ENCODE measurements around the gene SNRPN.
A peak's percentile ranks its signal among the peaks of the same experiment; 100 is the strongest.
"Not testable (repeated sequence)": the region's sequence is repeated elsewhere in the genome, so short reads cannot be mapped to it uniquely, and the experiment has no call there.

SNRPN gene

DNA sequence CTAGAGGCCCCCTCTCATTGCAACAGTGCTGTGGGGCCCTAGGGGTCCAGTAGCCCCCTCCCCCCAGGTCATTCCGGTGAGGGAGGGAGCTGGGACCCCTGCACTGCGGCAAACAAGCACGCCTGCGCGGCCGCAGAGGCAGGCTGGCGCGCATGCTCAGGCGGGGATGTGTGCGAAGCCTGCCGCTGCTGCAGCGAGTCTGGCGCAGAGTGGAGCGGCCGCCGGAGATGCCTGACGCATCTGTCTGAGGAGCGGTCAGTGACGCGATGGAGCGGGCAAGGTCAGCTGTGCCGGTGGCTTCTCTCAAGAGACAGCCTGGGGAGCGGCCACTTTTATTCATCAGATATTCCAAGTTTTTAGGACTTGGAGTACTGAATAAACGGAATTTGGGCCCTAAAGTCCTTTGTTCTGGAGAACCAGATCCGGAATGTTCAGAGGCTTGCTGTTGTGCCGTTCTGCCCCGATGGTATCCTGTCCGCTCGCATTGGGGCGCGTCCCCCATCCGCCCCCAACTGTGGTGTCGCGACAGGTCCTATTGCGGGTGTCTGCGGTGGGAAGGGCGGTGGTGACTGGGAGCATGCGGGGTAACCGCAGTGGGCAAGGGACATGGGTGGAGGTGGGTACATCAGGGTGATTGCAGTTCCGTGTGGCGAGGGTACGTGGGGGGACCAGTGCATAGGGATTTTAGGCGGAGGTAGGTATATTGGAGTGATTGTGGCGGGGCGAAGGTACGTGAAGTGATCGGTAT is at the start of gene SNRPN, which contains the start of gene SNURF:
TSS of gene SNRPN (plus strand) at position 205 of the 748 bp plus-strand sequence. CDS start 19,467 bp downstream, outside the sequence.
TSS of gene SNURF (plus strand) at position 205 of the 748 bp plus-strand sequence. CDS start at position 267, 62 bp downstream.
- DNase-seq (ENCODE audit: low read depth in 3 of 3, low spot score in 1 of 3) = peak in 2 of 3 donors; percentile 36 to 45

DNA sequence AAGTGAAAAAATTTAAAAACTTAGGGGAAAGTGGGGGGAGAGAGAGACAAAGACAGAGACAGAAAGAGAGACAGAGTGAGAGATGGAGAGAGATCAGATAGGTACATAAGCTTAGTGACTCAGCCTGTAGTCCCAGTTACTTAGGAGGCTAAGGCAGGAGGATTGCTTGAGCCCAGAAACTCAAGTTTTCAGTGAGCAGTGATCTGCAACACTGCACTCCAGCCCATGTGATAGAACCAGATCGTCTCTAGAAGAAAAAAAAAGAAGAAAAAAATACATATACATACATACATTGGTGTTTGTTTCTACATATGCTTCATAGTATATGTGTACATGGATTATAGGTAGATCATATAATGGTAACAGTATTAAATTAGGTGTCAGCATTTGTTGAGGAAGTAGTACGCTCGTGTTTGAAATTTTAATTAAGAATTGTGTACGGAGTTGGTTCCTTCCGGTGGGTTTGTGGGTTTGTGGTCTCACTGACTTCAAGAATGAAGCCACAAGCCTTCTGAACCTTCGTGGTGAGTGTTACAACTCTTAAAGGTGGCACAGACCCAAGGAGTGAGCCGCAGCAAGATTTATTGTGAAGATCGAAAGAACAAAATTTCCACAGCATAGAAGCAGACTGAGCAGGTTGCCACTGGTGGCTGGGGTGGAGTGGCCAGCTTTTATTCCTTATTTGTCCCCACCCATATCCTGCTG is 38.3 kb upstream of the SNRPN start:
- no peak for DNase-seq (ENCODE audit: low read depth in 3 of 3, low spot score in 1 of 3)

DNA sequence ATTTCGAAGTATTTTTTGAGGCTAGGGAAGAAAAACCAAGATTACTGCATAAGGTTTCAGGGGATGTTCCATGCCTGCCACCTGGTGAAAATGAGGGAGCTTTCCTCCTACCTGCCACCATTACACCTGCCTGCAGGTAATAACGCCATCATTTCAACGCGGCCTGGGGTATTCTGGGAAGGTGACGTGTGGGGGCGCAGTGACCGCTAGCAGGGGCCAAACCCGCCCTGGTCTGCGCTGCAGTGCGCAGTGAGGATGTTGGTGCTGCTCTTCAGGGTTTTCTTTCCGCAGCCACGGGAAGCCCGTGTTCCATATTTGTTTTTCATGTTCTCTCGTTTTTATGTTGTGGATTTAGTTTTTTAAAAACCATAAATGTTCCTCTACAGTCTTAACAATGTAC is 37.4 kb upstream of the SNRPN start:
- DNase-seq (ENCODE audit: low read depth in 3 of 3, low spot score in 1 of 3) = no peak

DNA sequence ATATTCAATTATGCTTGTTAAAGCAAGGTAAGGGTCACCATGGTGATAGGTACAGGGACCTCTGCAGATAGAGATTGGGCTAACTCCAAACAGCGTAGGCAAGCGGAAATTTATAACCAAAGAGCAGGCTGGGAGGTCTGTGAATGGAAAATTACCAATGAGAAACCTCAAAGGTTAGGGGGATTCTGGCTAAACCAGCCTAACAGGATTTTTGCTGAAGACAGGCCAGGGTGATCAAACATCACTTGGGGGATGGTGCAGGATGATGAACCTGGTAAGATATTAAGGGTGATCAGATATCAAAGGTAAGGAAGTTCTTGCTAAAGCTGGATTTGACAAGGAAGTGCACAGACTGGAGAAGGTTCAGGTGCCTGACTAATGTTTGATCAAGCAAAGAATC is 35.3 kb upstream of the SNRPN start:
- no peak for DNase-seq (ENCODE audit: low read depth in 3 of 3, low spot score in 1 of 3)

DNA sequence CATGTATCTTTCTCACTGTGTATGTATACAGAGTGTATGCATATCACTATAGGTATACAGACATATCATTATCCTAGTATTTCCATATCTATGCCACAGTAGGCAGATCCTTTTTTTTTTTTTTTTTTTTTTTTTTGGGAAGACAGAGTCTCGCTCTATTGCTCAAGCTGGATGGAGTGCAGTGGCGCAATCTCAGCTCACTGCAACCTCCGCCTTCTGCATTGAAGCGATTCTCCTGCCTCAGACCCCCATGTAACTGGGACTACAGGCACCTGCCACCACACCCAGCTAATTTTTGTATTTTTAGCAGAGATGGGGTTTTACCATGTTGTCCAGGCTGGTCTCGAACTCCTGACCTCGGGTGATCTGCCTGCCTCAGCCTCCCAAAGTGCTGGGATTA is 32.0 kb upstream of the SNRPN start:
- not testable (repeated sequence) for DNase-seq (ENCODE audit: low read depth in 3 of 3, low spot score in 1 of 3)

DNA sequence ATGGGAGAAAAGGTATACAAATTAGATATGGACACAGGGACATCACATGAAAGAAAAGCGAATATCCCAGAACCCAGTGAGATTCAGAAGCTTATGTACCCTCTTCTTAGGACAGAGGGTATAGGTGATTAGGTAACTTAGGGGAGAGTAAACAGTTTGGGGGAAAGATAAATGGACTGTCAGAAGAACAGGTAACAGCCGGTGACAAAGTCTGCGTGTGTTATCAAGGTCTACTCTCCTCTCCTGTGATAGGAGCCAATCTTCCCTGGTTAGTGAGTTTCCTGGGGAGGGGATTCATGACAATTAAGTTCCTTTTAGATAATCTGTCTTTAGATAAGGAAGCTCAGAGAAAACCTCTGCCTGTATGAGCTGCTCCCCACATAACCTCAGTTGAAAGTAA is 30.6 kb upstream of the SNRPN start:
- DNase-seq (ENCODE audit: low read depth in 3 of 3, low spot score in 1 of 3) = no peak

DNA sequence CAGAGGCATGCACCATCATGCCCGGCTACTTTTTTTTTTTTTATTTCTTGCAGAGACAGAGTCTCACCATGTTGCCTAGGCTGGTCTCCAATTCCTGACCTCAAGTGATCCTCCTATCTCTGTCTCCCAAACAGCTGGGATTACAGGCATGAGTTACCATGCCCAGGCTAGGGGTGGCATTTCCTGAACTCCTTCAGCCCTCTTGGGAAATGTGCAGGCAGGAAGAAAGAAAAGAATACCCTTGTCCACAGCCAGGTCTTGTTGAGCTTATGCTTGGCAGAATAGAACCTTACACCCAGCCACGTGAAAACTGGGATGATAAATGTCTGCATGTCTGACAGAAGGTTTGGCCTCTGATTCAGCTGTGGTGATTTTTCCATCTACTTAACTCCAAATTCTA is 30.2 kb upstream of the SNRPN start:
- no peak for DNase-seq (ENCODE audit: low read depth in 3 of 3, low spot score in 1 of 3)

DNA sequence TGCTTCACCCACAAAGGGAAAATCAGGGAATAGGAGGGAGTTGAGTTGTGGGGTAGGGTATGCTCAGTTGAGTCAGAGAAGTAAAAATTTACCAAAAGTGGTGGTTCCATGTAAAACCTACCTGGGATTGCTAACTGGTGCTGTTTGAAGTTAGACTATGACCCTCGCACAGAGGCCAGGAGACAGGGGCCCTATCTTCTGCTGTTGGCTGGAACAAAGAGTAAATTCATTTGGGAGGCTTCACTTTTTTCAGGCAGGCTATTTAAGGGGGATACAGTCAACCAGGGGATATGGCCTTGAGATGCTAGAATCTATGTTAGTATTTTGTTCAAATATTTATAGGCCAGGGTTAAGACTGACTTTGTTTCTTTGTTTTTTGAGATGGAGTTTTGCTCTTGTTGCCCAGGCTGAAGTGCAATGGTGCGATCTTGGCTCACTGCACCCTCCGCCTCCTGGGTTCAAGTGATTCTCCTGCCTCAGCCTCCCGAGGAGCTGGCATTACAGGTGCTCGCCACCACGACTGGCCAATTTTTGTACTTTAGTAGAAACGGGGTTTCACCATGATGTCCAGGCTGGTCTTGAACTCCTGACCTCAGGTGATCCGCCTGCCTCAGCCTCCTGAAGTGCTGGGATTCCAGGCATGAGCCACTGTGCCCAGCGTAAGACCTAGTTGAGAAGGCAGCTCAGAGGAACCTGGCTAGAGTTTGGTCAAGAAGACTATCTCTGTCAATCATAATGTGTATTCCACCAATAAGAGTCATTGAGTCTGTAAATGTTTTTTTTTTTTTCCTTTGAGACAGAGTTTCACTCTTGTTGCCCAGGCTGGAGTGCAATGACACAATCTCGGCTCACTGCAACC is 22.7 kb upstream of the SNRPN start:
- DNase-seq (ENCODE audit: low read depth in 3 of 3, low spot score in 1 of 3) = not testable (repeated sequence)

DNA sequence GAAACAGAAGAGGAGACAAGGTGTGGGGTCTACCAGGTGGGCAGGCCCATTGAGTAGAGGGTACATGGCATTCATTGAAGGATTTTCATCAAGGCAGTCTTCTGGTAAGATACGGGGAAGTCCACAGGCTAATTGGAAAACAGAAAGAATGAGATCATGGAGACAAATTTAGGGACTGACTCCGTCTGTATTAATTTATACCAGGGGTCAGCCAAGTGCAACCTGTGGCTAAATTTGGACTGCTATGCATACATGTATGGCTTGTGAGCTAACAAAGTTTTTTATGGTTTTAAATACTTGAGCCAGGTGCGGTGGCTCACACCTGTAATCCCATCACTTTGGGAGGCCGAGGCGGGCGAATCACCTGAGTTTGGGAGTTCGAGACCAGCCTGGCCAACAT is 21.1 kb upstream of the SNRPN start:
- no peak for DNase-seq (ENCODE audit: low read depth in 3 of 3, low spot score in 1 of 3)

DNA sequence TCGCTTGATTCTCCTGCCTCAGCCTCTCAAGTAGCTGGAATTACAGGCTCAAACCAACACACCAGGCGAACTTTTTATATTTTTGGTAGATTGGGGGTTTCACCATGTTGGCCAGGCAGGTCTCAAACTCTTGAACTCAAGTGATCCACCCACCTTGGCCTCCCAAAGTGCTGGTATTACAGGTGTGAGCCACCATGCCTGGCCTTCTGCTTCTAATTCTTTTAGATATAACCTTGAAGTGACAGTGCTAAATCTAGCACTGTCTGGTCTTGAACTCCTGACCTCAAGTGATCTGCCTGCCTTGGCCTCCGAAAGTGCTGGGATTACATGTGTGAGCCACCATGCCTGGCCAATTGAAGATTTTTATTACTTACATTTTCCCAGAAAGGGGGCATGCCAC is 16.6 kb upstream of the SNRPN start:
- not testable (repeated sequence) for DNase-seq (ENCODE audit: low read depth in 3 of 3, low spot score in 1 of 3)

DNA sequence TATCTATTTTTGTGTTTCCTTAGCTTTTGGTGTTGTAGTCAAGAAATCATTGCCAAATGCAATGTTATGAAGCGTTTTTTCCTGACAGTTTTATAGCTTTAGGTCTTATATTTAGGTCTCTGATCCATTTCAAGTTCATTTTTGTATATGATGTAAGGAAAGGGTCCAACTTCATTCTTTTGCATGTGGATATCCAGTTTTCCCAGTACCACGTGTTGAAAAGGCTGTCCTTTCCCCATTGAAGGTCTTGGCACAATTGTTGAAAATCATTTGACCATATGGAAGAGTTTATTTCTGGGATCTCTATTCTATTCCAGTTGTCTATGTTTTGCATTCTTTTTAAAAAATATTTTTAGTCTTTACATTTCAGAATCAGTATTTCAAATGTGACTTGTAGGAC is 14.6 kb upstream of the SNRPN start:
- no peak for DNase-seq (ENCODE audit: low read depth in 3 of 3, low spot score in 1 of 3)

DNA sequence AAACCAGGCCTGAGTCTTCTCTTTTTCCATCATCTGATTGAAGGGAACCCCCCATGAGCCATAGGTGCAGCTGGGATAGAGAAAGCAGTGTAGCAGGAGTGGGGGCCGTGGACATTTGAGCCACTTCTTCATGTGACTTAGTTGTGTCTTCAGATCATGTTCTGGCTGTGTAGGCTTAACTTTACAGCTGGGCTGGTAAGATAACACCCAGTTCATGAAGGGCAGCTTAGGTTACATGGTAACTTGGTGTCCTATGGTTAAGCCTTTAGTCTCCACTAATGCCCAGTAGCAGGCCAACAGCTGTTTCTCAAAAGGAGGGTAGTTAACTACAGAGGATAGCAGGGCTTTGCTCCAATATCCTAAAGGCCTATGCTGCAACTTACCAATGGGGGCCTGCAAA is 11.4 kb upstream of the SNRPN start:
- DNase-seq (ENCODE audit: low read depth in 3 of 3, low spot score in 1 of 3) = no peak

DNA sequence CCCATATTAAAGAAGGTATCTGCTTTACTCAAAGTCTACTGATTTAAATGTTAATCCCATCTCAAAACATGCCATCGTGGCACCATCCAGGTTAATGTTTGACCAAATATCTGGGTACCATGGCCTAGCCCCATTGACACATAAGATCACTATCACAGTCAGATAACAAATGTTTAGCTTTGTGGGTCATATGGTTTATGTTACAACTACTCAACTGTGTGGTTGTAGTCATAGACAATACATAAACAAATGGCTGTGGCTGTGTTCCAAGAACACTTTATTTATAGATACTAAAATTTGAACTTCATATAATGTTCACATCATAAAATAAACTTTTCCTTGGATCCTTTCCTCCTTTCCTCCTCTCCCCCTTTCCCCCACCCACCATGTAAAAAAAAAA is 9.8 kb upstream of the SNRPN start:
- DNase-seq (ENCODE audit: low read depth in 3 of 3, low spot score in 1 of 3) = no peak

DNA sequence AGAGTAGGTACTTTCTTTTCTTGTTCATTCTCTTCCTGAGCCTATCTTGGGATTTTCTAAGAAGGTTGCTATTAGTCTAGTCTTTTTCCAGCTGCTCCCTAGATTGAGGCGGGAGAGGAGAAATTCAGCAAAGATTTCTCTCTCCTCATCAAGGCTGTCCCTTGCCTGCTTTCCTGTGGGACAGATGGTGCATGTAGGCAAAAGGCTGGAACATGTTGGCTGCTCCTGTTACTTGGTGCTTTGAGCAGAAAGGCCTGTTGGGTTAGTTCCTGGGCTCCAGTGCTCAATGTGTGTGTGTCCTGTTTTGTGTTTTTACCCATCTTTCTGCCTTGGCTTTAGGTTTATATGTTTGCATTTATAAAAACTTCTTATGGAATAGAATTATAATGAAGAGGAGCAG is 9.1 kb upstream of the SNRPN start:
- no peak for DNase-seq (ENCODE audit: low read depth in 3 of 3, low spot score in 1 of 3)

DNA sequence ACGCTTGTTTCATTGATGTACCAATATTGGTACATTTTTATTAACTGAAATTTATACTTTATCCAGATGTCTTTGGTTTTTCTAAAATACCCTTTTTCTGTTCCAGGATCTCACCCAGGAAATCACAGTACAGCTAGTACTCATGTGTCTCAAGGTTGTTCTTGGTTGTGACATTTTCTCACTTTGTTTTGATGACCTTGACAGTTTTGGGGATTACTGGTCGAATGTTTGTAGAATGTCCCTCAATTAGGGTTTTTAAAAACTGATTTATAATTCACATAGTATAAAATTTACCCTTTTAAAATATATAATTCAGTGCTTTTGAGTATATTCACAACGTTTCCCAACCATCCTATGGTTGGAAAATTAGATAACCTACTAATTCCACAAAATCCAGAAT is 6.3 kb upstream of the SNRPN start:
- DNase-seq (ENCODE audit: low read depth in 3 of 3, low spot score in 1 of 3) = no peak

DNA sequence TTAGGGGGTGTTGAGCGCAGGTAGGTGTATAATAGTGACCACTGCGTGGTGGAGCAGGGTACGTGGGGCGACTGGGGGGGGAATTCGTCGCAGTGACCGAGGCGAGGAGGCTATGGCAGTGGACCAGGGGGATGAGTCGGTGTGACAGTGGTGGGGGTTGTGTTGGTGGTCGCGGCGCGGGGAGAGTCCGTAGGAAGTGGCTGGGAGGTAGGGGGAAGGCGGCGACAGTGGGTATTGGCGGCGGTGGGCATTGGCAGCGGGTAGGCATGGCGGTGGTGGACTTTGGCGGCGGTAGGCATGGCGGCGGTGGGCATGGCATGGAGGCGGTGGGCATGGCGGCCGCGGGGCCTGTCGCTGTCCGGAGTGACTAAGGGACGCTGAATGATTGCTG is 739 bp downstream of the SNRPN start:
- DNase-seq (ENCODE audit: low read depth in 3 of 3, low spot score in 1 of 3) = peak in 2 of 3 donors; percentile 0 to 2

DNA sequence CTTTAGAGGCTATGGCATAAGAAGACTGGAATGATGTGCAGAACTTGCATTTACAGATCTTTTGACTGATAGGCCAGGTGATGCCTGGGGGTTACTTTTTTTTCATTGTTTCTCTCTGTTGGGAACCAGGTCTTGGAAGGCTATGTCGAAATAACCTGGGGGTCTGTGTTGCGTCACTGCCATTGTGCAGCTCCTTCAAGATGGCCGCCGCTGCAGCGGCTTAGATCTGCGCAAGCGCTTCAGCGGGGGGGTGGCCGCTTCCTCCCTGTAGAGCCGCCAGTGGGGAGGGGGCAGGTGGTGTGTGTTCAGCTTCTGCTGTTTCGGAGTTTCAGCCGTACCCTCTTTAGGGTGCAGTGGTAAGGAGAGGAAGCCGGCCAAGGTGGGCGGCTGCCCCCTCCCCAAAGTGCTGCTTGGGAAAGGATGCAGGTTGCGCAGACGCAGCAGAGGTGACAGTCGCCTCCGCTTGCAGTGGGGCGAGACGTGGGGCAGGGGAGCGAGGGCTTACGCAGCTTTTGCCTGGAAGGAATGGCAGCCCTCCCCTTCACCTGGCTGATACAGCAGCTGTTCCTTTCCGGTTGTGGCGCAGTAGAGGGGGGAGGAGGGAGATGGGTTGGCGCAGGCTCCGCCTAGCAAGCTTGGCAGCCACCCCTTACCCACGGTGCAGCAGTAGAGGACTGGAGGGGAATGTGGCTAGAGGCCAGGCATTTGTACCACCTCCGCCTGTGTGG is 1.5 kb downstream of the SNRPN start:
- peak; percentile 22 to 51 (median 38) for DNase-seq (ENCODE audit: low read depth in 3 of 3, low spot score in 1 of 3)

DNA sequence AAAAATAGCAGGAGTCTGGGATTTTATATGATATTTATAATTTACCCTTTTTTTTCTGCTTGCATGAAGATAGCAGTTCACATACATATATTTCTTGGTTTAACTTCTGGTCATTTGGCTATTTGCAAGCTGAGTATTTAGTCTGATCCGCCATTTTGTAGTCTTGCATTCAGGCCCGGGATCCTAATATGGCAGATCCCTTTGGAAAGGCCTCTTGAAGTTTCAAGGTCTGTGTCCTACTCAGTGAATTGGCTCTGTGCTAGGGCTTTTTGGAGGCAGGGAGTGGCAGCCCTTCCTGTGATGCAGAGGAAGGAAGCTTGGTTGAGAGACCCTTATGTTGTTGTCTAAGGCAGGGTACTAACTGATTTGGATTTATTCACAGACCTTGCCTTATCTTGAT is 2.9 kb downstream of the SNRPN start:
- no peak for DNase-seq (ENCODE audit: low read depth in 3 of 3, low spot score in 1 of 3)

DNA sequence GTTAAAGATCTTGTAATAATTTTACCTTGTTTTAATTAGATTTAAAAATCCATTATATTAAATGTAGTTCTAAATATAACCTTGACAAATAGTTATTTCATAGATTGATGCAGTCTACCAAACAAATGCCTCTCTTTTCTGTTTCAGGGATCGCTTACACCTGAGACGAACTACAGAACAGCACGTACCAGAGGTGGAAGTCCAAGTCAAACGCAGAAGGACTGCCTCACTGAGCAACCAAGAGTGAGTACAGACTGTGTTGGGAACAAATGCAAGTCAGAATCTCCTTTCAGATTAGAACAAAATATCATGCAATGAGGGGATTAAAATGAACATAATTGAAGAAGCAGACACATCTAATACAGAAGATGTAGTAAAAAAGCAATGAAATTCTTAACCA is 7.2 kb downstream of the SNRPN start:
- no peak for DNase-seq (ENCODE audit: low read depth in 3 of 3, low spot score in 1 of 3)

DNA sequence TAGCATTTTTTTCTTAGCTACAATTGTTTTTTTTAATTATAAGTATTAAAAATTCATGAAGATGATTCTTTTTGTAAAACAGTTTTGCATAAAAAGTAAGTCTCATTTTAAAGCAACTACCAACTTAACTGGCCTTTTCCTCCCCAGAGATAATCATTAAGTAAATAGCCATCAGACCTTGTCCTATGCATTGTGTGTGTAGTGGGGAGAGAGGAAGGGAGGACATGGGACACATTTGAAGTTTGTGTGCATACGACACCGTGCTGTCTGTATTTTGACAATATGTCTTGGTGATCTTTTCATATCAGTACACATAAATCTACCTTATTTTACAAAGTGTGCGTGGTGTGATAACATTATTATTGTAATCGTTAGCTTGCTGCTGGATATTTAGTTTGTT is 8.1 kb downstream of the SNRPN start:
- DNase-seq (ENCODE audit: low read depth in 3 of 3, low spot score in 1 of 3) = no peak

Data from stimulated activated CD4-positive, alpha-beta T cell treated with anti-CD3 and anti-CD28 coated beads, TNF-alpha, amount 100 ng/mL, for 1 hour (primary cell).